Middle frontal gyrus (tissue), 1 donor: ENCODE data around the gene HAPLN2.

Experiments used
- DNase-seq: peaks from one replicate; pipeline ENCODE4 v3.0.0-alpha.2; 2015; ENCODE audit warnings: low spot score; ENCODE audit errors: extremely low spot score

Gene HAPLN2

DNA sequence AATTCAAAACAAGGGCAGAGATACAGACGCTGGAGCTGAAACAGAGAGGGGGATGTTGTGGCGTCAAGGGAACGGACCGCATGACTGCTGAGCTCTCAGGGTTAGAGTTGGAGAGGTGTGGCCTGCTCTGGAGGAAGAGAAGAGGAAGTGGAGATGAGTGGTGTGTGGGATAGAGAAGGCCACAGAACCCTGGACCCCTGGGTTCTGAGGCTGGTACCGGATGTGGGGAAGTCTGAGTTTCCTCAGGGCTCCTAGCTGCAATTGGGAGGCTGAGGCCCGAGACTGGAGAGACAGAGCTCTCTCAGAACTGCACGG lies 24.5 kb downstream of the HAPLN2 start:
- DNase-seq: no peak

DNA sequence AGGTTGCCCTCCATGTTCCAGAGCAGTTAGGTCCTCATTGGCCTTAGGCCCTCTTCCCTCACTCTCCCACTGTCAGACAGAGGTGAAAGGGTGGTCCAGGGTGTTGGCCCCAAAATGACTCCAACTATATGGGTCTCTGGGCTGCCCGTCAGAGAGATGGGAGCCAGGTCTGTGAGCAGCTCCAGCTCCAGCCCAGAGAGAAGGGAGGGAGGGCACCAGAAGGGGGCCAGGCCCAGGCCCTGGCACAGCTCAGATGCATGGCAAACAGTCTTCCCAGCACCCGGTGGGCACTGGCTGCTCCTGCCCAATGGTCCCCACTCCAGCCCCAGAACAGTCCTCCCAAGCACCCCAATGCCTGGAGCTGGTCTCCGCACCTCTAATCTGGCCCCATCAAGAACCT lies 24.9 kb downstream of the HAPLN2 start:
- DNase-seq: no peak

DNA sequence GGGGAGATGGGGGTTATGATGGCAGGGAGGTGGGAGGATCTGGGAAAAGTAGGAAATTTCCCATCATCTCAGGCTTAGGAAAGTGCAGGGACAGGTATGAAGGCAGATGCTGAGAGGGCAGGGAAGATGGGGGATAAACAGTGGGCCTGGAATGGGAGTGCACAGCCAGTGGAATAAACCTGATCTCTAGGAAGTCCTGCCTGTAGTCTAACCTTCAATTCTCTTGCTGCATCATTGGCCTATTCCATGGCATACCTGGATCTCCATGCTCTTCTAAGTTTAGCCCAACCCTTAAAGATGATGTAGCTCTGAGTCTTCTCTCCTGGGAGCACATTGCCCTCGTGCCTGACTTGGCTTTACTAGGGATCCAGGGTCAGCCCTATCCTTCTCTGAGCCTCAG lies 25.4 kb downstream of the HAPLN2 start:
- DNase-seq: no peak

DNA sequence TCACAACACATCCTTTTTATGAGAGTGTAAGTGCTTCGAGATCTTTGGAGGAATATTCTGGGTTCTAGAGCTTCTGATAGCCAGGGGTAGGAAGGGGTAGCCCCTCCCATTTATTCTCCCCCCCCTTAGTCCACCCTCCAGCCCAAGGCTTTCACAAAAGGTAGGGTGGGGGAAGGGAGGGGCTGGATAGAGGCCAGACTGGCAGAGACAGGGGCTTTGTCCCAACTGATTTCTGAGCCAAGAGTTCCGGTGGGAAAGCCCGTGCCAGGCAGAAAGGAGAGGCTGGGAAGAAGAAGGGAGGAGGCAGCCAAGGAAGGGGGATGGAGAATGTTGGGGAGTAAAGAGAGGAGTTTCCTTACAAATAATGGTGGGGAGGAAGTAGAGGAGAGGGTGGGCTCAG lies 25.8 kb downstream of the HAPLN2 start:
- DNase-seq: no peak

DNA sequence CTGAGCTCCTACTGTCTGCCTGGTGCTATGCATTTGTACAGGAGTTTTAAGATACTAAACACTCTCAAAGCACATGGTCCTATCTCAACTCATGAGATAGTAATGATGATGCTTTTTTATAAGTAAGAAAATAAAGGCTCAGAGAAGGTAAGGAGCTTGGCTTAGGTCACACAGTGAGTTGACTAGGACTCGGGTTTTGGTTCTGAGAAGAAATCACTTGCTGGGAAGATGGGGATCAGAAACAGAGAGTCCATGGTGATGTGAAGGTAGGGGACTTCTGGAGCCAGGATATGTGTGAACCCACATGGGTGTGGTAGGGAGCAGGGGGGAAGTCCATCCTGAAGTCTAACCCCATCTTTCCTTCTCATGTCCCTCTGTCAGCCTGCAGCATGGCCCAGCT lies 26.5 kb downstream of the HAPLN2 start:
- DNase-seq: no peak

DNA sequence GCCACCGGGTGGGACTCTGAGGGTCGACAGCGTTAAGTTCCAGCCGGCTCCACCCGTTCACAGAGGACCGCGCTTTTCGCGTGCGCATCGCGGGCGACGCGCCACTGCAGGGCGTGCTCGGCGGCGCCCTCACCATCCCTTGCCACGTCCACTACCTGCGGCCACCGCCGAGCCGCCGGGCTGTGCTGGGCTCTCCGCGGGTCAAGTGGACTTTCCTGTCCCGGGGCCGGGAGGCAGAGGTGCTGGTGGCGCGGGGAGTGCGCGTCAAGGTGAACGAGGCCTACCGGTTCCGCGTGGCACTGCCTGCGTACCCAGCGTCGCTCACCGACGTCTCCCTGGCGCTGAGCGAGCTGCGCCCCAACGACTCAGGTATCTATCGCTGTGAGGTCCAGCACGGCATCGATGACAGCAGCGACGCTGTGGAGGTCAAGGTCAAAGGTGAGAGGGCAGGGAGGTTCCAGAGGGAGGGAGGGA lies 27.6 kb downstream of the HAPLN2 start:
- DNase-seq: no peak

DNA sequence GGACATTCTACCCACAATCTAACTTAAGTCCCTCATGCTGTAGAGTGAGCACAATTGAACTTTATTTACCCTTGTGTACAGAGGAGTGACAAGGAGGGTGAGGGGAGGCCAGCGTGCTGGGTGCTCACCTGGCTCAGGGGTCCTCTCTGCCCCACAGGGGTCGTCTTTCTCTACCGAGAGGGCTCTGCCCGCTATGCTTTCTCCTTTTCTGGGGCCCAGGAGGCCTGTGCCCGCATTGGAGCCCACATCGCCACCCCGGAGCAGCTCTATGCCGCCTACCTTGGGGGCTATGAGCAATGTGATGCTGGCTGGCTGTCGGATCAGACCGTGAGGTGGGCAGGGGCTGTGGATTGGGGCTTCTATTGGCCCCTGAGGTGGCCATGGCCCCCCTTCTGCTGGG lies 28.1 kb downstream of the HAPLN2 start:
- DNase-seq: no peak

DNA sequence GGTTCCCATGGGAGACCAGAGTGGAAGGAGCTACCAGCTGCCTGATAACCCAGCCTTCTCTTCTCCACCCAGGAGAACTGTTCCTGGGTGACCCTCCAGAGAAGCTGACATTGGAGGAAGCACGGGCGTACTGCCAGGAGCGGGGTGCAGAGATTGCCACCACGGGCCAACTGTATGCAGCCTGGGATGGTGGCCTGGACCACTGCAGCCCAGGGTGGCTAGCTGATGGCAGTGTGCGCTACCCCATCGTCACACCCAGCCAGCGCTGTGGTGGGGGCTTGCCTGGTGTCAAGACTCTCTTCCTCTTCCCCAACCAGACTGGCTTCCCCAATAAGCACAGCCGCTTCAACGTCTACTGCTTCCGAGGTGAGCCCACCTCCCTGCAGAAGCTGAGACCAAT lies 29.3 kb downstream of the HAPLN2 start:
- DNase-seq: no peak

DNA sequence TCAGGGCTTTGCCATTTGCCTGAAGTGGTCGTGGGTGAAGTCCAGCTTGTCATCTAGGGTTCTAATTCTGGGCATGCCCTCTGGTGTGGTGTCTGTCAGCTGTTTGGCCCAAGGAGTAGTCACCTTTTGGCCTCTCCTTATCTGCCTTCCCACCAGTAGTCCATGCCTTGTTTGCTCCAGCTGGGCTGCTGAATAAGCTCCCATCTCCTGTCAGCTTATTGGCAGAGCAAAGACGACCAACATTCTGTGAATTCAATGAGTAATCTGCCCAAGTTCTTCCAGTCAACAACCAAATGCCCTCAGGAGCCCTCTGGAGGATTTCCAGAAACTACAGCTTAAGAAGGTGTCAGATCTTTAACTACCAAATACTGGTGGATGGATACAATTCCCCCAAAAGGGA lies 29.7 kb downstream of the HAPLN2 start:
- DNase-seq: no peak

DNA sequence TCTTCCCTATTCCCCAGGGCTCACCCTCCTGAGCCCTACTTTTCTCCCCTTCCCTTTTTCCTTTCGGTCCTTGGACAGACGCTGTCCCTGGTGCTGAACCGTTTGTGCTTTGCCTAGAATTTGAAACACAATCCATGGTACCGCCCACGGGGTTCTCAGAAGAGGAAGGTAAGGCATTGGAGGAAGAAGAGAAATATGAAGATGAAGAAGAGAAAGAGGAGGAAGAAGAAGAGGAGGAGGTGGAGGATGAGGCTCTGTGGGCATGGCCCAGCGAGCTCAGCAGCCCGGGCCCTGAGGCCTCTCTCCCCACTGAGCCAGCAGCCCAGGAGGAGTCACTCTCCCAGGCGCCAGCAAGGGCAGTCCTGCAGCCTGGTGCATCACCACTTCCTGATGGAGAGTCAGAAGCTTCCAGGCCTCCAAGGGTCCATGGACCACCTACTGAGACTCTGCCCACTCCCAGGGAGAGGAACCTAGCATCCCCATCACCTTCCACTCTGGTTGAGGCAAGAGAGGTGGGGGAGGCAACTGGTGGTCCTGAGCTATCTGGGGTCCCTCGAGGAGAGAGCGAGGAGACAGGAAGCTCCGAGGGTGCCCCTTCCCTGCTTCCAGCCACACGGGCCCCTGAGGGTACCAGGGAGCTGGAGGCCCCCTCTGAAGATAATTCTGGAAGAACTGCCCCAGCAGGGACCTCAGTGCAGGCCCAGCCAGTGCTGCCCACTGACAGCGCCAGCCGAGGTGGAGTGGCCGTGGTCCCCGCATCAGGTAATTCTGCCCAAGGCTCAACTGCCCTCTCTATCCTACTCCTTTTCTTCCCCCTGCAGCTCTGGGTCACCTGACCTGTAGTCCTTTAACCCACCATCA lies 33.1 kb downstream of the HAPLN2 start:
- no peak for DNase-seq

DNA sequence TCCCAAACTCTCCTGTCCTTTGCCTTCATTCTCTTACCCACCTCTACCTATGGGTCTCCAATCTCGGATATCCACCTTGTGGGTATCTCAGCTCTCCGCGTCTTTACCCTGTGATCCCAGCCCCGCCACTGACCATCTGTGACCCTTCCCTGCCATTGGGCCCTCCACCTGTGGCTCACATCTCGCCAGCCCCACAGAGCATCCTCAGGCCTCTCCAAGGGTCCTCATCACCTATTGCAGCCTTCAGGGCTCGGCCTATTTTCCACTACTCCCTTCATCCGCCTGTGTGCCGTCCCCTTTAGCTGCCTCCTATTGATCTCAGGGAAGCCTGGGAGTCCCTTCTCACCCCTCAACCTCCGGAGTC lies 33.8 kb downstream of the HAPLN2 start:
- DNase-seq: no peak

DNA sequence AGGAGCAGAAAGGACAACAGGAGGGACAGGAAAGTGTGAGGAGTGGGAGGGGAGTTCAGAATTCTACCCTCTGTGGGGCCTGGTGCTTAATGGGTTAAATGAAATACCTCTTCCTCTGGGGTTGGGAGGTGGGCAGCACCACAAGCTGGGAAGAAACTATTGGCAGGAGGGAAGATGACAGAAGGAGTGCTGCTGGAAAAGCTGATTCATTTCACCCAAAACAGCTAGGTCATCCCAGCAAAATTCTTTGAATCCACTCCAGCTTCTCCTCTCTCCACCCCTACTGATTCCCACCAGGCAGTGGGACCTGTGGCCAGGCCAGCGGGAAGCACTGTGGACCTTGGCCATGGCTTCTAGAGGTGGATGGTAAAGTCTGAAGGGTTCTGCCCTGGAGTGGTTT lies 35.5 kb downstream of the HAPLN2 start:
- no peak for DNase-seq

DNA sequence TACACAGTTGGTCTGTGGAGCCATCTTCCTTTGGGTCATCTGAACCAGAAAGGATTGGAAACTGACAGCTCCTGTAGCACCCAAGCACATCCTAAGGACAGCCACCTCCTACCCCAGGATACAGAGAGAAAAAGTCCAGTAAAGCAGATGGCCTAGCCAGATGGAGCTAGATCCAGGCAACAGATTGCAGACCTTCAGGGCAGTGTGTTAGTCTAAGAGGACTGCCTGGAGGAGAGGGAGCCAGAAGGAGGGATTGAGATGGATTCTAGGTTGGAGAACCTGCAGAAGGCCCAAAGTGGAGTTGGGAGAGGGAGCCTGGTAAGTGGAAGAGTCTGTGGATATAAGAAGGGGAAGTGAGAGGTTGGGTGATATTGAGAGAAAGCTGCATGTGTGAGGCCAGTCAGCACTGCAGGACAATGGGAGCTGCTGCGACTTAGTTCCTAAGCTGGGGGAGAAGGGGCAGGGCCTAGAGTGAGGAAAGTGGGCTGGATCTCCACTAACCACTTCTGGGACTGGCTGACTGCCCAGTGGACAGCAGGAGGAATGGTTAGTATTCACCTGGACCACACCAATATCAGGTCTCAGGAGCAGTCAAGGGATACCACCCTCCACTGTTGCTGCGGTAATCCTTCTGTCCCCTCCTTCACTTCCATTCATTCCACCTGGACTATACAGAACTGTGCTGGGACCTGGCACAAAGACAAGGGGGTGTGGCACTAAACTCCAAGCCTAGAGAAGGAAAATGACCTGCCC lies 36.1 kb downstream of the HAPLN2 start:
- DNase-seq: no peak

DNA sequence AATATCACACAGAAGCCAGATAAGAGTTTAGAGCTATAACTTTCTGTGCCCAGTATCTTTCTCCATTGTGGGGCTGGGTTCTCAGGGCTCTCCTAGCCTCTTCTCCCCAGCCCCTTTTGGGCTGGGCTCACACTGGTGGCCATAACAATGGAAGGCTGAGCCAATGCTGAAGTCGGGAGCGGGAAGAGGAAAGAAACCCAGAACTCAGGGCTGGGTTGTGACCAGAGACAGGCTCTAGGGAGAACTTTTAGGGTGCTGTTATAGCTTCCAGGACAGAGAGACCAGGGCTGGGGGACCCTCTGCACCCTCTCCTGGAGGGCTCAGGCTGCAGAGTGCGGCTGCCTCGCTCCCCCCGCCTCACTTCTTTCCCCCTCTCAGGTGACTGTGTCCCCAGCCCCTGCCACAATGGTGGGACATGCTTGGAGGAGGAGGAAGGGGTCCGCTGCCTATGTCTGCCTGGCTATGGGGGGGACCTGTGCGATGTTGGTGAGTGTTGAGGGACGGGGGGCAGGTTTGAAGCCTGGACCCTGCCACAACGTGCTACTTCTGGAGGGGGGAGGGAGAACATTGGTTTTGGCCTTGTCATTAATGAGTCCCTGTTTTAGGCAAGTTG lies 36.8 kb downstream of the HAPLN2 start:
- DNase-seq: no peak

DNA sequence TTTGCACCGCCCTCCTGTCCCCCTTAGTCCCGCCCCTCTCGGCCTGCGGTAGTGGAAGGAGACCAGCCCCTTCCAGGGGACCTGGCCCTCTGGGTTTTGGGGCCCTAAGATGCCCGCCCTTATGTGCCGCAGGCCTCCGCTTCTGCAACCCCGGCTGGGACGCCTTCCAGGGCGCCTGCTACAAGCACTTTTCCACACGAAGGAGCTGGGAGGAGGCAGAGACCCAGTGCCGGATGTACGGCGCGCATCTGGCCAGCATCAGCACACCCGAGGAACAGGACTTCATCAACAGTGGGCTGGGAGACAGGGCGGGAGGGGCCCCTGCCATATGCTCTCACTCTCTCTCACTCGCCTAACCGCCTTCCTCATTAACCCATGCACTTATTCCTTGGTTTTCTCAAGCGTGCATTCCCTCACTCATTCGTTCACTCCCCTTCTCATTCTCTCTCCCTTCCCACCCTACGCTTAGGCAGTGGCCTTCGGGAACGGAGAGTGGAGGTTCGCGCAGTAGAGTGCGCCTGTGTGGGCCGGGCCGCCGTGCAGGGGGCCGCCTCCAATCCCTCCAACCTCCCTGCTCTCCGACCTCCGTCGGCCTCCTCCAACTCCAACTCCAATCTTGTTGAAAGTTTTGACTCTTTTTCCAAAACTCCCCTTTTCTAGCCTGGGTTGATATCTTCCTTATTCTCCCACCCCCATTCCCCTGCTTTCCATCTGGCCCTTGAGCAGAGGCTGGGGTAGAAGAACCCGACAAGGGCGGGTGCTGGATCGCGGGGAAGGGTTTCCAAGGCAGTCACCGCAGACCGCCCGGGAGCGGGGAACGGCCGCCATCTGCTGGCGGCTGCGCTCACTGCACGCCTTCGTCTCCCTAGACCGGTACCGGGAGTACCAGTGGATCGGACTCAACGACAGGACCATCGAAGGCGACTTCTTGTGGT lies 37.9 kb downstream of the HAPLN2 start:
- DNase-seq: peak; percentile 74

DNA sequence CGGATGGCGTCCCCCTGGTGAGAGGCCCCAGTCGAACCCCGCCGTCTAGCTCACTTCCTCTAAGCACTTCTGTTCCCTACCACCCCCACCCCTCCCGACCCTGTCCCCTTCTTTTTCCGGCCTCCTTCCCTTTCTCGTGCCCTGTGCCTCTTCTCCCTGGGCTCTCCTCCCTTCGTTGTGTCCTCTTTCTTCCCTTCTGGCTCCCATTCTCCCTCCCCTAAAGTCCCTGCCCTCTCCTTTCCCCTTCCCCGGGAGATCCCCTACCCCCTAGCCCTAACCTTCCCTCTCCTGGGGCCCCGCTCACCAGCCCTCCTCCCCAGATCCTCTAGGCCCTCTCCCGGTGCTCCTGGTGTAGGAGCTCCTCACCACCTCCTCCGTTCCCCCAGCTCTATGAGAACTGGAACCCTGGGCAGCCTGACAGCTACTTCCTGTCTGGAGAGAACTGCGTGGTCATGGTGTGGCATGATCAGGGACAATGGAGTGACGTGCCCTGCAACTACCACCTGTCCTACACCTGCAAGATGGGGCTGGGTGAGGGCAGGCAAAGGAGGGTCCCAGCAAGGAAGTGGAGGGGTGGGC lies 38.6 kb downstream of the HAPLN2 start:
- no peak for DNase-seq

DNA sequence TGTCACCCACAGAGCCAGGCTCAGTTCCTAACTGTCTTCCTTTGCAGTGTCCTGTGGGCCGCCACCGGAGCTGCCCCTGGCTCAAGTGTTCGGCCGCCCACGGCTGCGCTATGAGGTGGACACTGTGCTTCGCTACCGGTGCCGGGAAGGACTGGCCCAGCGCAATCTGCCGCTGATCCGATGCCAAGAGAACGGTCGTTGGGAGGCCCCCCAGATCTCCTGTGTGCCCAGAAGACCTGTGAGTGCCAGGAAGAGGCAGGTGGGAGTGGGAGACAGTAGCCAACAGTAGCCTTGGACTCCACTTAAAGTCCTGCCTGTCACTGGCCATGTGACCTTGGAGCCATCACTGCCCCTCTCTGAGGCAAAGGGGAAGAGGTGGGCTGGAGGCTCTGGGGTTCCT lies 39.3 kb downstream of the HAPLN2 start:
- DNase-seq: no peak

DNA sequence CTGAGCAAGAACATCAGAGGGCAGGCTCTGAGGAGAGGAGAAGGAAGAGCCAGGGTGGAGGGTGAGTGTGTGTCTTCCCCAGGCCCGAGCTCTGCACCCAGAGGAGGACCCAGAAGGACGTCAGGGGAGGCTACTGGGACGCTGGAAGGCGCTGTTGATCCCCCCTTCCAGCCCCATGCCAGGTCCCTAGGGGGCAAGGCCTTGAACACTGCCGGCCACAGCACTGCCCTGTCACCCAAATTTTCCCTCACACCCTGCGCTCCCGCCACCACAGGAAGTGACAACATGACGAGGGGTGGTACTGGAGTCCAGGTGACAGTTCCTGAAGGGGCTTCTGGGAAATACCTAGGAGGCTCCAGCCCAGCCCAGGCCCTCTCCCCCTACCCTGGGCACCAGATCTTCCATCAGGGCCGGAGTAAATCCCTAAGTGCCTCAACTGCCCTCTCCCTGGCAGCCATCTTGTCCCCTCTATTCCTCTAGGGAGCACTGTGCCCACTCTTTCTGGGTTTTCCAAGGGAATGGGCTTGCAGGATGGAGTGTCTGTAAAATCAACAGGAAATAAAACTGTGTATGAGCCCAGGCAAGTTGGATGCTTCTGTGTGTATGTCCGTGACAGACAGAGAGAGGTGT lies 39.8 kb downstream of the HAPLN2 start:
- DNase-seq: no peak

DNA sequence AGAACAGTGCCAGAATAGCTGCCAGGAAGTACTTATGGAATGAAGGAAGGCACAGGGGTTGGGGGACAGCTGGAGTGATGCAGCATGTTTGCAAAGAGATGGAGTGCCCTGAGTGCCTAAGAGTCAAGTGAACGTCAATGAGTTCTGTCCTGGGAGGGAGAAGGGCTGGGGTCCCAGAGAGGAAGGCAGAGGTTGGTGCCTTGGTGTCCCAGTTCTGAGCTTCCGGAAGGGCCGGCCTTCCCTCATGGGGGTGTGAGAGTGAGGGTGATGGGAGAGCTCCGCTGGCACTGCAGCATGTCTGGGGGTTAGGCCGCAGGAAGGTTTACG lies 40.4 kb downstream of the HAPLN2 start:
- no peak for DNase-seq

DNA sequence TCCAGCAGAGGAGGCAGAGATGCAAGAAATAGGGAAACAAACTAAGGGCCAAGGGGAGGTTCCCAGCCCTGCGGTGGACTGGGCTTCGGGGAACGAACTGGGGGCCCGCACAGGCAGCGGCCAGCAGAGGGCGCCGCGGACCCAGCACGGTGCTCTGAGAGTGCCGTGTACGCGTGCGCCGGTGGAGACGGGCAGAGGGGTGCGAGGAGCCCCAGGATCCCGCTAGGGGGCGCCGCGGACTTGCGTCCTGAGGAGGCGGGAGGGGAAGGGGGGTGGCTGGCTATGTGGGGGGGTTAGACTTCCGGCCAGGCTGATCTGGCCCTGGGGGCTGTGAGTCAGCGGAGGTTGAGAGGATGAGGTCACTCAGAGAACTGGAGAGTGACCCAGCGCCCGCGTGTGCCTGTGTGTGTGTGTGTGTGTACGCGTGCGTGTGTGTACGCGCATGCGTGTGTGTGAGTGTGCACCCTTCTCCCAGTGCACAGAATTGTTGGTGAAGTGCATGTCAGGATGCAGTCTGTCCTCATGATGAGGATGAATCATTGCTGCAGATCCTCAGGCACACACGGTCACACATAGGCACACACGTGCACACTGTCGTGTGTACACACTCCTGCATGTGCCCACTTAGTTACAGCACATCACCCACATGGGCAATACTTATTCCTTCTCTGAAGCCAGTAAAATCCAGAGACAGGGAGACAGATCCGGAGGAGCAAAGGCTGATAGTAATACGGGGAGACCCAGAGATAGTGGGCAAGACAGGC lies 41.0 kb downstream of the HAPLN2 start:
- DNase-seq: peak; percentile 87
